PC-3 (cell line): ENCODE data around the gene TMEM126A. TPM values are rescaled to one million over a fixed set of nuclear protein-coding genes. Genes with fewer than 3 reads are reported as not detected.
"Not testable (repeated sequence)": the region's sequence is repeated elsewhere in the genome, so short reads cannot be mapped to it uniquely, and the experiment has no call there.

ENCODE experiments used
- ATAC-seq: fragments of 200-7000 bp; cut with Tn5 transposase; 2 replicates; pipeline ENCODE4 v1.9.1; 2020; ENCODE audit warnings: mild to moderate bottlenecking, moderate library complexity
- BruUV-seq: library from RNA; stranded (reverse); fragments of 400-500 nt; replicated peaks from 2 replicates; lab custom pipeline; 2021; lab: Mats Ljungman, UMichigan
- CTCF ChIA-PET: fragments of 300-600 bp; sonication (Branson Sonifier 250); formaldehyde crosslinking; loops from one replicate; lab custom pipeline; 2022; ENCODE audit warnings: antibody characterized with exemption; lab: Charles Lee
- POLR2A ChIA-PET: fragments of 300-600 bp; sonication (Branson Sonifier 250); formaldehyde crosslinking; loops from one replicate; lab custom pipeline; 2022; ENCODE audit warnings: antibody characterized with exemption; ENCODE audit not compliant: unreplicated experiment; lab: Charles Lee
- DNase-seq: peaks from one replicate; pipeline ENCODE4 v3.0.0-alpha.2; 2015
- H2AFZ ChIP-seq: fragments of 300-600 bp; sonication (generic); 2 replicates; pipeline ENCODE4 v1.6.0; 2016; ENCODE audit warnings: antibody characterized with exemption, low read length
- H3F3A ChIP-seq: fragments of 300-600 bp; sonication (generic); one replicate; pipeline ENCODE4 v1.6.0; 2017; ENCODE audit warnings: antibody characterized with exemption, low read length, control low read depth, mild to moderate bottlenecking; ENCODE audit not compliant: unreplicated experiment
- H3K27ac ChIP-seq: fragments of 300-600 bp; sonication (generic); 2 replicates; pipeline ENCODE4 v1.5.1; 2016; ENCODE audit warnings: mild to moderate bottlenecking, low read length
- H3K27me3 ChIP-seq: fragments of 300-600 bp; sonication (generic); 2 replicates; pipeline ENCODE4 v1.6.1; 2016; ENCODE audit warnings: low read length, mixed read lengths
- H3K36me3 ChIP-seq: fragments of 300-600 bp; sonication (generic); 2 replicates; pipeline ENCODE4 v1.6.1; 2016; ENCODE audit warnings: low read depth, mixed run types, low read length, mixed read lengths
- H3K4me1 ChIP-seq: fragments of 300-600 bp; sonication (generic); 2 replicates; pipeline ENCODE4 v1.5.1; 2016; ENCODE audit warnings: low read length; ENCODE audit not compliant: insufficient read depth
- H3K4me2 ChIP-seq: fragments of 300-600 bp; sonication (generic); 2 replicates; pipeline ENCODE4 v1.6.0; 2016; ENCODE audit warnings: low read length
- H3K4me3 ChIP-seq: fragments of 300-600 bp; sonication (generic); 2 replicates; pipeline ENCODE4 v1.5.1; 2016; ENCODE audit warnings: mild to moderate bottlenecking, low read length, mixed read lengths
- H3K79me2 ChIP-seq: fragments of 300-600 bp; sonication (generic); 2 replicates; pipeline ENCODE4 v1.6.1; 2017; ENCODE audit warnings: low read length, mixed read lengths
- H3K9ac ChIP-seq: fragments of 300-600 bp; sonication (generic); 2 replicates; pipeline ENCODE4 v1.6.0; 2016; ENCODE audit warnings: mild to moderate bottlenecking, low read length
- H3K9me2 ChIP-seq: fragments of 300-600 bp; sonication (generic); replicated peaks from 2 replicates; pipeline ENCODE4 v1.6.1; 2016; ENCODE audit warnings: mixed run types, low read length, mixed read lengths
- H3K9me3 ChIP-seq: fragments of 300-600 bp; sonication (generic); 2 replicates; pipeline ENCODE4 v1.6.1; 2016; ENCODE audit warnings: low read length, mixed read lengths
- H4K20me1 ChIP-seq: fragments of 300-600 bp; sonication (generic); 2 replicates; pipeline ENCODE4 v1.6.1; 2016; ENCODE audit warnings: low read length, mixed read lengths
- EZH2 ChIP-seq: fragments of 300-600 bp; sonication (generic); IDR thresholded peaks from one replicate; pipeline ENCODE4 v1.6.1; 2017; ENCODE audit warnings: antibody characterized with exemption, mild to moderate bottlenecking, low read length; ENCODE audit not compliant: unreplicated experiment
- EZH2phosphoT487 ChIP-seq: fragments of 300-600 bp; sonication (generic); IDR thresholded peaks from 2 replicates; pipeline ENCODE4 v1.6.1; 2018; ENCODE audit warnings: mild to moderate bottlenecking, antibody characterized with exemption, low read length, borderline replicate concordance
- intact Hi-C: fragments of 100-400 bp; cut with micrococcal nuclease; formaldehyde crosslinking; loops from 2 replicates; pipeline ENCODE4 v1.9.0; 2023
- total RNA-seq: library from RNA; depleted of rRNA; stranded (reverse); fragments of >200 nt; gene quantifications from 2 replicates; pipeline ENCODE4 v1.2.3, GENCODE V29; 2014
- TF ChIP-seq, protein P1 (sequence below): fragments of 300-600 bp; sonication (generic); conservative IDR thresholded peaks from 2 replicates; pipeline ENCODE4 v1.5.1; 2017; ENCODE audit warnings: antibody characterized with exemption, low read depth, mild to moderate bottlenecking, low read length

The TMEM126A gene
- total RNA-seq, 1 experiment from 2014 or later, result 37.8 TPM

DNA sequence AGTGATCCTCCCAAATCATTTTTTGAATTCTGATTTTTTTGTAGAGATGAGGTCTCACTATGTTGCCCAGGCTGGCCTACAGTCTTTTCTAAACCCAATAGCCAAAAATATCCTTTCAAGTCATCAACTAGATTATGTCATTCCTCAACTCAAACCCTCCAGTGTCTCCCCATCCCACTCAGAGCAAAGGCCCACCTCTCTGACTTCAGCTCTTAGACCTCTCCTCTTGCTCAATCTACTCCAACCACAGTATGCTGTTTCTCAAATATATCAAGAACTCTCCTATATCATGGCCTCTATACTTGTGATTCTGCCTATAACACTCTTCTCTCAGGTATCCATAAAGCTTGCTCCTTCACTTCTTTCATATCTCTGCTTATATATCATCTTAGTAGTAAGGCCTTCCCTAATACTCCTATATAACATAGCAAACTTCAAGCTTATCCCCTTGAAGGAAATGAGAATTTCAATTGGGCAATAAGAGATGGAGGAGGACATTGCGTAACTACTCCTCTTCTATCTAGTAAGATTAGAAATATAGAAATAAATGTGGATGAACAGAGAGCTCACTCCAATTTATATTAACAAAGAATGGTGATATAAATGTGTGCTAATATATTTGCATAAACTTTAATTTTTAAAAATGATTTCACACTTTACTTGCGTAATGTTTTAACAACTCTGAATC is 45.1 kb upstream of the TMEM126A start:
- no peaks in the 10 kb centered on the region for H3K4me1 ChIP-seq
- H2AFZ ChIP-seq, result no peak overlapping the region
- H3K9me2 ChIP-seq, result no peaks in the 10 kb centered on the region
- DNase-seq (no peak), ATAC-seq (no peak)
- H3K79me2 ChIP-seq, result no peaks in the 10 kb centered on the region
- no peak for TF ChIP-seq EZH2
- TF ChIP-seq, protein P1, sequence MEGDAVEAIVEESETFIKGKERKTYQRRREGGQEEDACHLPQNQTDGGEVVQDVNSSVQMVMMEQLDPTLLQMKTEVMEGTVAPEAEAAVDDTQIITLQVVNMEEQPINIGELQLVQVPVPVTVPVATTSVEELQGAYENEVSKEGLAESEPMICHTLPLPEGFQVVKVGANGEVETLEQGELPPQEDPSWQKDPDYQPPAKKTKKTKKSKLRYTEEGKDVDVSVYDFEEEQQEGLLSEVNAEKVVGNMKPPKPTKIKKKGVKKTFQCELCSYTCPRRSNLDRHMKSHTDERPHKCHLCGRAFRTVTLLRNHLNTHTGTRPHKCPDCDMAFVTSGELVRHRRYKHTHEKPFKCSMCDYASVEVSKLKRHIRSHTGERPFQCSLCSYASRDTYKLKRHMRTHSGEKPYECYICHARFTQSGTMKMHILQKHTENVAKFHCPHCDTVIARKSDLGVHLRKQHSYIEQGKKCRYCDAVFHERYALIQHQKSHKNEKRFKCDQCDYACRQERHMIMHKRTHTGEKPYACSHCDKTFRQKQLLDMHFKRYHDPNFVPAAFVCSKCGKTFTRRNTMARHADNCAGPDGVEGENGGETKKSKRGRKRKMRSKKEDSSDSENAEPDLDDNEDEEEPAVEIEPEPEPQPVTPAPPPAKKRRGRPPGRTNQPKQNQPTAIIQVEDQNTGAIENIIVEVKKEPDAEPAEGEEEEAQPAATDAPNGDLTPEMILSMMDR, result no peak
- TF ChIP-seq EZH2phosphoT487, result no peak
- no peak overlapping the region for H3K27ac ChIP-seq
- ChIA-PET POLR2A (interaction anchor here (0.6 kb wide), 1 partner anchor 157 kb away, joined by 5 read pairs; no protein-coding TSS in a partner anchor), CTCF (interaction anchor here (0.6 to 0.7 kb wide), 2 partner anchors 141 to 1374 kb away, joined by 3 read pairs; no protein-coding TSS in a partner anchor)
- H3K9ac ChIP-seq, result no peak overlapping the region
- no peak overlapping the region for H3K4me3 ChIP-seq
- H4K20me1 ChIP-seq, result no peaks in the 10 kb centered on the region
- no peaks in the 10 kb centered on the region for H3K27me3 ChIP-seq
- H3K36me3 ChIP-seq, result no peaks in the 10 kb centered on the region
- intact Hi-C loops, result no loop called here
- no peak overlapping the region for H3K4me2 ChIP-seq
- BruUV-seq, result no TSS peak
- no peaks in the 10 kb centered on the region for H3F3A ChIP-seq
- H3K9me3 ChIP-seq, result no peaks in the 10 kb centered on the region

DNA sequence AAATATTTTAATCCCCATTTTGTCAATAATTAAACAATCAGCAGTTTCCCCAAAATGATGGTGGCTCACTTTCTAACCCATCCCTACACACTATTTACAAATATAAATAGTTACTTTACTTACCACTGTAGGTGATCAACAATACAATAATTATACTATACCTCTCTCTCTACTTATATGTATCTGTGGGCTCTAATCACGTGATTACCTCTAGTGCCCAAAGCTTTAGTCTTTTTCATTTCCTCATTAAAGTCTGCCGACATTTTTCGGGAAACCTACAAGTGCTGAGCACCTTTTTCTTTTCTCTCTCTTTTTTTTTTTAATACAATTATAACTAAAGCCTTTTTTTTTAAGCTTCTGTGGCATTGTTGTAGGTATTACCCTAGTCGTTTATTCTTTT is 44.5 kb upstream of the TMEM126A start:
- no peaks in the 10 kb centered on the region for H3K4me1 ChIP-seq
- ATAC-seq (no peak), DNase-seq (no peak)
- H3K27ac ChIP-seq, result no peak overlapping the region
- no peaks in the 10 kb centered on the region for H3K9me3 ChIP-seq
- H3K9ac ChIP-seq, result no peak overlapping the region
- no peaks in the 10 kb centered on the region for H3K27me3 ChIP-seq
- no peaks in the 10 kb centered on the region for H3K36me3 ChIP-seq
- TF ChIP-seq, protein P1, result no peak
- no peak for TF ChIP-seq EZH2phosphoT487
- TF ChIP-seq EZH2, result no peak
- H3K4me2 ChIP-seq, result no peak overlapping the region
- ChIA-PET CTCF (interaction anchor here (0.7 kb wide), 1 partner anchor 140 kb away, joined by 3 read pairs; no protein-coding TSS in a partner anchor), POLR2A (interaction anchor here (0.6 kb wide), 1 partner anchor 157 kb away, joined by 5 read pairs; no protein-coding TSS in a partner anchor)
- H4K20me1 ChIP-seq, result no peaks in the 10 kb centered on the region
- no peaks in the 10 kb centered on the region for H3K9me2 ChIP-seq
- no peak overlapping the region for H3K4me3 ChIP-seq
- no peaks in the 10 kb centered on the region for H3F3A ChIP-seq
- no peak overlapping the region for H2AFZ ChIP-seq
- no peaks in the 10 kb centered on the region for H3K79me2 ChIP-seq
- intact Hi-C loops, result no loop called here
- no TSS peak for BruUV-seq

DNA sequence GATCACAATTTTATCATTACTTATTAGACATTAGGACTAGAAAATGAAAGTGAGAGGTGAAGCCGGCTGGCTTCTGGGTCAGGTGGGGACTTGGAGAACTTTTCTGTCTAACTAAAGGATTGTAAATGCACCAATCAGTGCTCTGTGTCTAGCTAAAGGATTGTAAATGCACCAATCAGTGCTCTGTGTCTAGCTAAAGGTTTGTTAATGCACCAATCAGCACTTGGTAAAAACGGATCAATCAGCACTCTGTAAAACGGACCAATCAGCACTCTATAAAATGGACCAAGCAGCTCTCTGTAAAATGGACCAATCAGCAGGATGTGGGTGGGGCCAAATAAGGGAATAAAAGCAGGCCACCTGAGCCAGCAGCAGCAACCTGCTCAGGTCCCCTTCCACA is 41.5 kb upstream of the TMEM126A start:
- DNase-seq, H3K27me3 ChIP-seq, POLR2A ChIA-PET, H3K9me3 ChIP-seq, H3K4me3 ChIP-seq, BruUV-seq, H3K27ac ChIP-seq, H3K4me2 ChIP-seq, intact Hi-C loops, H3K79me2 ChIP-seq, H3K9me2 ChIP-seq, ATAC-seq, H2AFZ ChIP-seq, H3K36me3 ChIP-seq, CTCF ChIA-PET, H3K4me1 ChIP-seq, H4K20me1 ChIP-seq, H3K9ac ChIP-seq, H3F3A ChIP-seq: not testable (repeated sequence)

DNA sequence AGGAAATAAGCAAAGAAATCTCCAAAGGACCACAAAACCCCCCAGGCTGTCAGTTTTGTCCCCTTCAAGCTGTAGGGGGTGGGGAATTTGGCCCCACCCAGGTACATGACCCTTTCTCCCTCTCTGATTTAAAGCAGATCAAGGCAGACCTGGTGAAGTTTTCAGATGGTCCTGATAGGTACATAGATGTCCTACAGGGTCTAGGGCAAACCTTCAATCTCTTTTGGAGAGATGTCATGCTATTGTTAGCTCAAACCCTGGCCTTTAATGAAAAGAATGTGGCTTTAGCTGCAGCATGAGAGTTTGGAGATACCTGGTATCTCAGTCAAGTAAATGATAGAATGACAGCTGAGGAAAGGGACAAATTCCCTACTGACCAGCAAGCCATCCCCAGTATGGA is 39.1 kb upstream of the TMEM126A start:
- CTCF ChIA-PET, H3K9ac ChIP-seq, BruUV-seq, H4K20me1 ChIP-seq, H3K36me3 ChIP-seq, H3K27ac ChIP-seq, intact Hi-C loops, H3K9me3 ChIP-seq, H3K4me1 ChIP-seq, POLR2A ChIA-PET, H3K4me2 ChIP-seq, DNase-seq, H3F3A ChIP-seq, H3K9me2 ChIP-seq, H2AFZ ChIP-seq, ATAC-seq, H3K27me3 ChIP-seq, H3K4me3 ChIP-seq, H3K79me2 ChIP-seq: not testable (repeated sequence)

DNA sequence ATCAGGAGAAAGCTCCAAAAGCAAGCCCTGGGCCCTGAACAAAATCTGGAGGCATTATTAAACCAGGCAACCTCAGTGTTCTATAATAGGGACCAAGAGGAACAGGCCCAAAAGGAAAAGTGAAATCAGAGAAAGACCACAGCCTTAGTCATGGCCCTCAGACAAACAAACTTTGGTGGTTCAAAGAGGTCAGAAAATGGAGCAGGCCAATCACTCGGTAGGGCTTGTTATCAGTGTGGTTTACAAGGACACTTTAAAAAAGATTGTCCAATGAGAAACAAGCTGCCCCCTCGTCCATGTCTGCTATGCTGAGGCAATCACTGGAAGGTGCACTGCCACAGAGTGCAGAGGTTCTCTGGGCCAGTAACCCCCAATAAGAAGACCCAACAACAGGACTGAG is 38.5 kb upstream of the TMEM126A start:
- H3K9me2 ChIP-seq, H3K4me3 ChIP-seq, intact Hi-C loops, H3K36me3 ChIP-seq, H3K4me2 ChIP-seq, H3K9me3 ChIP-seq, H3F3A ChIP-seq, H3K27me3 ChIP-seq, H4K20me1 ChIP-seq, BruUV-seq, H3K79me2 ChIP-seq, H3K4me1 ChIP-seq, H3K27ac ChIP-seq, CTCF ChIA-PET, ATAC-seq, POLR2A ChIA-PET, H3K9ac ChIP-seq, DNase-seq, H2AFZ ChIP-seq: not testable (repeated sequence)
